Measurements from ENCODE around the gene TMEM233. TPM values are rescaled to one million over a fixed set of nuclear protein-coding genes. Genes with fewer than 3 reads are reported as not detected.

The TMEM233 gene
- total RNA-seq, 4 donors from 2014 or later = 0.13 to 0.19 (median 0.15) TPM; not detected in 1

- Histone ChIP-seq H3K9me3 (no peaks in the 10 kb centered on the region), H3K27ac (peak overlapping the region in 3 of 4 donors; percentile 59 to 98 (median 94)), H3K4me3 (no peak overlapping the region), H3K36me3 (peaks cover 22 to 66% (median 29%) of the 10 kb centered on the region in 3 donors), H3K27me3 (no peaks in the 10 kb centered on the region), H3K4me1 (peaks cover 12 to 70% (median 29%) of the 10 kb centered on the region in 3 donors)
- TF ChIP-seq CTCF (IDR thresholded peaks at IDR 0.05) (no peak), POLR2A (IDR thresholded peaks at IDR 0.05) (no peak)
- no peak for DNase-seq
- 89 to 91% methylated on average over 8 of the region's 8 CpGs for WGBS, 2 donors
- intact Hi-C loops (cut with DNase I) = no loop called here
Observed at GRCh38 chr12:119672194-119672593, 78.6 kb downstream of the TMEM233 start.

GRCh38 chr12:119673634-119674033, 80.1 kb downstream of the TMEM233 start:
- DNase-seq = no peak
- Histone ChIP-seq H3K36me3 (peaks cover 33 to 80% (median 40%) of the 10 kb centered on the region in 3 donors), H3K4me1 (peaks cover 8 to 64% (median 26%) of the 10 kb centered on the region in 3 donors), H3K27ac (peak overlapping the region; percentile 59 to 98 (median 90)), H3K9me3 (no peaks in the 10 kb centered on the region), H3K4me3 (no peak overlapping the region), H3K27me3 (no peaks in the 10 kb centered on the region)
- intact Hi-C loops (cut with DNase I) = no loop called here
- WGBS, 2 donors = 44 to 48% methylated on average over 6 to 7 of the region's 7 CpGs
- TF ChIP-seq POLR2A (IDR thresholded peaks at IDR 0.05) (no peak), CTCF (IDR thresholded peaks at IDR 0.05) (no peak)

GRCh38 chr12:119674560-119674959, 81.0 kb downstream of the TMEM233 start:
- DNase-seq = no peak
- H3K36me3 ChIP-seq = peaks cover 42 to 89% (median 49%) of the 10 kb centered on the region in 3 donors
- H3K27me3 ChIP-seq = no peaks in the 10 kb centered on the region
- H3K27ac ChIP-seq = peak overlapping the region; percentile 59 to 98 (median 90)
- peaks cover 6 to 60% (median 22%) of the 10 kb centered on the region in 3 donors for H3K4me1 ChIP-seq
- no peaks in the 10 kb centered on the region for H3K9me3 ChIP-seq
- TF ChIP-seq CTCF (IDR thresholded peaks at IDR 0.05) (no peak), POLR2A (IDR thresholded peaks at IDR 0.05) (no peak)
- 86 to 96% methylated on average over 4 of the region's 4 CpGs for WGBS, 2 donors
- intact Hi-C loops (cut with DNase I) = no loop called here
- no peak overlapping the region for H3K4me3 ChIP-seq

- no peak for DNase-seq
- peaks cover 0 to 55% (median 16%) of the 10 kb centered on the region in 3 donors for H3K4me1 ChIP-seq
- TF ChIP-seq CTCF (IDR thresholded peaks at IDR 0.05) (no peak), POLR2A (IDR thresholded peaks at IDR 0.05) (no peak)
Observed at GRCh38 chr12:119676022-119676421, 82.4 kb downstream of the TMEM233 start.

GRCh38 chr12:119676573-119676972, 83.0 kb downstream of the TMEM233 start:
- H3K4me3 ChIP-seq = no peak overlapping the region
- H3K27ac ChIP-seq = no peak overlapping the region
- TF ChIP-seq POLR2A (IDR thresholded peaks at IDR 0.05) = no peak
- no peak for TF ChIP-seq CTCF (IDR thresholded peaks at IDR 0.05)
- 86 to 92% methylated on average over 11 to 13 of the region's 13 CpGs for WGBS, 2 donors
- DNase-seq = no peak
- no peaks in the 10 kb centered on the region for H3K9me3 ChIP-seq
- H3K27me3 ChIP-seq = no peaks in the 10 kb centered on the region
- peaks cover 54 to 100% (median 63%) of the 10 kb centered on the region in 3 donors for H3K36me3 ChIP-seq
- peaks cover 0 to 50% (median 16%) of the 10 kb centered on the region in 3 donors for H3K4me1 ChIP-seq
- intact Hi-C loops (cut with DNase I) = no loop called here

More at GRCh38 chr12:119676022-119676421, 82.4 kb downstream of the TMEM233 start:
- WGBS, 2 donors = 57 to 84% methylated on average over 8 to 9 of the region's 9 CpGs
- intact Hi-C loops (cut with DNase I) = no loop called here
- no peaks in the 10 kb centered on the region for H3K9me3 ChIP-seq
- peaks cover 54 to 100% (median 59%) of the 10 kb centered on the region in 3 donors for H3K36me3 ChIP-seq
- peak overlapping the region in 3 of 4 donors; percentile 5 to 94 (median 25) for H3K27ac ChIP-seq
- H3K4me3 ChIP-seq = no peak overlapping the region
- no peaks in the 10 kb centered on the region for H3K27me3 ChIP-seq

Data from esophagus squamous epithelium (tissue), 5 donors.